HG02884 (cell line): ENCODE data around the gene ARHGAP31.
"Not testable (repeated sequence)": the region's sequence is repeated elsewhere in the genome, so short reads cannot be mapped to it uniquely, and the experiment has no call there.

Experiments used
- ATAC-seq: cut with Tn5 transposase; IDR thresholded peaks from one replicate; pipeline ENCODE4 v1.9.1; 2021; ENCODE audit warnings: mild to moderate bottlenecking, moderate library complexity; ENCODE audit not compliant: unreplicated experiment

ARHGAP31 gene

DNA sequence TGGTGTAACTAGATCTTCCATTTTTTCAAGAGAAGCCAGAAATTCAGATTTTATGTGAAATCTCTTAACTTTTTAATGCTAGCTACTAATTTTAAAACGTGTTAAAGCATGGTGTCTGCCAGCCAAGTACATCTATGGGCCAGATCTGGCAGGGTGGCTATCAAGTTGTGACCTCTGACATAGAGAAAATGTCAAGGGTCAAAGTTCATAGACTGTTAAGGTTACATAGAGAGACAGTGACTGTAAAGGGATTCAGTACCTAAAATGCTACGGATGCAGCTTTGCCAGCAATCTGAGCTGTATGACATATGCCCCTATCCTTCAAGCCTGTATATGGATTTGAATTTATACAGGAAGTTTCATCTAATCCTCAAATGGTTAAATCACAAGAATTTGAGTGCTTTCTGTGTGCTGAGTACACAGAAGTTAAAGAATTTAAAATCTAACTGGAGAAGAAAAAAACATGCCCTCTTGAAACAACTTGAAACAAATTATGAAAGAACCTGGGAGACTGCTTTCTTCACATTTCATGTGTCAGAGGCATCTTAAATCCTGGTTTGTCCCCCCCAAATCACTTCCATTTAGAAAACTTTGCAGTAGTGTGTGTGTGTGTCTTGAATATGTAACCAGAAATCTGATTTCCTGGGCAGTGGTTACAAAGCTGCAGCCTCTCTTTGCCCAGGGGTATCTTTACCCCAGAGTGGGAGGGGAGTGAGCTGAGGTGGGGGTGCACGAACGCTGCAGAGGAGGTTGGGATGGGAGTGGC is 895 bp upstream of the ARHGAP31 start:
- no peak for ATAC-seq

DNA sequence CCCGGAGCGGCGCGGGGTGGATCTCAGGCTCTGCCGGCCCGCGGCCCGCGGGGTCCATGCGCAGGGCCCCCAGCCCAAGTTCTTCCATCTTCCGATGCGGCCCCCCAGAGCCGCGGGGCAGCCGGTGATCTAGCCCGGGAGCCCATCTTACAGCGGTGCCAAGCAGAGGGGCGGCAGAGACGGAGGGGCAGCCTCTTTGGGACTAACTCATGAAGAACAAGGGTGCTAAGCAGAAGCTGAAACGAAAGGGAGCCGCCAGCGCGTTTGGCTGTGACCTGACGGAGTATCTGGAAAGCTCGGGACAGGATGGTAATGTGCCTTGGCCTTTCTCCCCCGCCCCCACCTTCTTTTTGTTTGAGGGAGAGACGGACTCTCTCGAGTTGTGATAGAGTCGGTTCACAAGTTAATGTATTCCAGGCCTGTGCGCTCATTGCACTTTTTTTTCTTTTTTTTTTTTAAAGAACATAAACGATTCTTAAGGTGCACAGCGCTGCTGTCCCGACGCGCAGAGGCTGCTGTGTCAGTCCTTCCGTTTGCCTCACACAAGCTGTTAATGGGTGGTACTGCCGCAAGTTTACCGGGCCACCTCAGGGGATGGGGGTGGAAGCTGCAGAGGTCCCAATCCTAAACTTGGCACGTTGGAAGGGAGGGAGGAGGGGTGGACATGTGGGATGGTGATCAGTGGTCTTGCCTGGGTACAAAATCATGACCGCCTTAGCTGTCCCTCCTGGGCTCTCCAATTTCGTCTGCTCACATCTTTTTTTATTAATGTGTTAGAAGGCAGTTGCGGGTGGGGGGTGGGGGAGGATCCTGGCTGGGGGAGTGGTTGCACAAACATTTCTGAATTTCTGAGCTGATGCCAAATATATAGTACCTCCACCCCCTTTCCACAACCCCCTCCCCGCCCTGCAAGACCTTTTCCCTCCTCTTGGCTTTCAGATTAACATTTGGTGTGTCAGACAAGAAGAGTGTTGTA is 801 bp downstream of the ARHGAP31 start:
- ATAC-seq = peak; percentile 29

DNA sequence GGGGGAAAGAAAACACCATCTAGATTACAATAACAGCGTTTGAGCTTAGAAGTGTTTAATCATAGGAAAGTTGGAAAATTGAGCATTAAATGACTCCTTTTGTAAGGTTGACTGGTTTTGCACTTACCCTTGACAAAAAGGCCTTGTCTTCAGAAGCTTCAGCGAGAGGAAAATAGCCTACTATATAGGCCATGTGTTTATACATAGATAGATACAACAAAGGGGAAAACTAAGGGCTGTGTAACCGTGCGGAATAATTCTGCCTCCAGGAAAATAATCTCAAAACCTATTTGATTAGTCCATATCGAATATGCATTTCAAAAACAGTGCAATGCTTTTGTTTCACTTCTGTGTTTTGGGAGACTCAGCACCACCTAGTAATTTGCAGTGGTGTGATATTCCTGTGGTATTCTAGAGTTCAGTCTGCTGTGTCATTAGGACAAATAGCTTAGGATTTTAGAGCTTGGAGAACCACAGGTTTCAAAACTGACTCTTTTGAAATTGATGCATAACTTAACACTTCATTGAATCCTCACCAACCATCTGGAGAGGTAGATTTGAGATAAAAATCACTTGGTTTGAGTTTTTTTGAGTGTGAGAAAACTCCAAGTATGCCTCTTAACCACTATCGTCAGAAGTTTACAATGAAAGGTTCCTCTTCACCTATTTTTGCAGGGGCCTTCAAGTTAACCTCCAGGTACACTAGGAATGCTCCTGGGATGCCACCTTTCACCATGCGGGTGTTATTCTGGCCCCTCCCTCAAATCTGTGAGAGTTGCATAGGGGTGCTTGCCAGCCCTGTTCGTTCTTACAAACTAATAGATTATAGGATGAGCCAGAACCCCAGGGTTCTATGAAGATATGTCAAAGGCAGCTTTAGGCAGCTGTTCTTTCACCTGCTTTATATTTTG is 1.9 kb downstream of the ARHGAP31 start:
- ATAC-seq = no peak

DNA sequence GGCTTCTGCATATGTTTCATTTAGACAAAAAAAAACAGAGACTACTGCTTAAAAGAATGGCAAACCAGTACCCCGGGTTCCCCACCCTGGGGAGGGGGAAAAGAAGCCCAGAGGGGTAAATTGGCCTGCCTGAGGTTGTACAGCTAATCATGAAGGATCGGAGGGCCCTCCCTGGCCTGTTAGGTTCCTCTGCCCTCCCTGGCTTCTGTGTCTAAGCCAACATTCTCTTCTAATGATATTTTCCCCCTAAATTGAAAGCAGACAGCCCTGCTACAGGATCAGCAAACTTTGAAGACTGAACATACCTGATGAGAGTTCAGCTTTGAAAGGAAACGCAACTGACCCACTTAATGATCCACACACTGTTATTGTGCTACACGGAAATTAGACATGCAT is 2.5 kb downstream of the ARHGAP31 start:
- ATAC-seq = no peak

DNA sequence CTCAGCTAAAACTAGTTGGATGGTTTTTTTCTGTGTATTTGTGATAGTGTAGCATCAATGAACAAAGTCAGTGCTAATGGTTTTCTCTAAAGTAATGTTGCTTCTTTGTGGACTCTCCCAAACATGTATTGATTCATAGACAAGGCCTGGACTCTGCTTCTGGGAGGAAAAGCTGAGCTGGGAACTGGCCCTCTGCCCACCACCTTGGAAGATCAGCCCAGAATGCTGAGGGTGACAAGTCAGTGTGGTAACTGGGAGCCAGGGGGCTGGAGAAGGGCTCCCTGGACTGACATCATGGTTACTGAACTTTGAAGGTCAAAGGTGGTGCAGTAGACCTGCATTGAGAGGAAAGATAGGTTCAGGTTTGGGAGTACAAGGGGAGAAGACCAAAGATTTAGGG is 3.0 kb downstream of the ARHGAP31 start:
- ATAC-seq = no peak

DNA sequence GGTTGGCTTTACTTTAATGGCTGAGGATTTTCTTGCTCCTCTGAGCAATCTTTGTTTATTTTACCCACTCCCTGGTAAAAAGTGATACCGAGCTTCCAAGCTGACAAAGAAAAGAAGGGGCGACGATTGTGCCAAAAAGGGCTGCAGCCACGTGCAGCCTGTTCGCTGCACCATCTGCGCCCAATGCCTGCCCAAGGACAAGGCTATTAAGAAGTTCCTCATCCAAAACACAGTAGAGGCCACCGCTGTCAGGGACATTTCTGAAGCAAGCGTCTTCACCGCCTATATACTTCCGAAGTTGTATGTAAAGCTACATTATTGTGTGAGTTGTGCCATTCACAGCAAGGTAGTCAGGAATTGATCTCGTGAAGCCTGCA is 4.4 kb downstream of the ARHGAP31 start:
- no peak for ATAC-seq

DNA sequence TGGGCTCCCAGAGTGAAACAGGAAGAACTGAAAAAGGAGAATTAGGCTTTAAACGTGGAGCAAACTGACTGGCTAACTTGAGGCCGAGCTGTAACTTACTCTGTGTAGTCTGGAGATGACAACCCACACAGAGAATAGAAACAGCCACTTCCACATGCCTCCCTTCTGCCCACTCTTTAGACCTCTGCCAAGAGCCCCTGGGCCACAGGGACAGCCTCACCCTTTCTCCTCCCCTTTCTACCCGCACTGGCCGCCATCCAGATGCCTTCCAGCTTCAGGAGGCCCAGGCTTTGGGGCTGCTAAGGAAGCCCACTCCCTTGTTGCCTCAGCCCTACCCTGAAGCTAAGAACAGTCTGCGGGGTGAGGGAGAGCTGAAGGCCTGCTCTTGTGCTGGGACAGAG is 6.8 kb downstream of the ARHGAP31 start:
- no peak for ATAC-seq

DNA sequence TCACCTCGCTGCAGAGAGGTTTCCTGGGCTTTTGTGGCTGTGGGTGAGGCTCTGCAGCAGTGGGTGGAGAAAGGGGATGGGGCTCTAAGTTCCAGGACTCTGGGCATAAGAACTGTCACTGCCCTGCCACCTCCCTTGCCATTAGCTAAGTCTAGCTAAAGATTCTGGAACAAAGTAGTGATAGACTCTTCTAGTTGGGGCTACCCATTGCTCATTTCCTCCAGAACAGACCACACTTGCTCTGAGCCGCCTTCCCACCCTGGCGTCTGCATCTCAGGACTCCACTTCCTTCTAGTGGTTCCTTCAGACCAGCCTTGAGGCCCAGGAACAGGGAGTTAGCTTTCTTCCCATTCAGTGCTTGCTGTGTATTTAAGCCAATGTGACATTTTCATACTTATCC is 7.5 kb downstream of the ARHGAP31 start:
- no peak for ATAC-seq

DNA sequence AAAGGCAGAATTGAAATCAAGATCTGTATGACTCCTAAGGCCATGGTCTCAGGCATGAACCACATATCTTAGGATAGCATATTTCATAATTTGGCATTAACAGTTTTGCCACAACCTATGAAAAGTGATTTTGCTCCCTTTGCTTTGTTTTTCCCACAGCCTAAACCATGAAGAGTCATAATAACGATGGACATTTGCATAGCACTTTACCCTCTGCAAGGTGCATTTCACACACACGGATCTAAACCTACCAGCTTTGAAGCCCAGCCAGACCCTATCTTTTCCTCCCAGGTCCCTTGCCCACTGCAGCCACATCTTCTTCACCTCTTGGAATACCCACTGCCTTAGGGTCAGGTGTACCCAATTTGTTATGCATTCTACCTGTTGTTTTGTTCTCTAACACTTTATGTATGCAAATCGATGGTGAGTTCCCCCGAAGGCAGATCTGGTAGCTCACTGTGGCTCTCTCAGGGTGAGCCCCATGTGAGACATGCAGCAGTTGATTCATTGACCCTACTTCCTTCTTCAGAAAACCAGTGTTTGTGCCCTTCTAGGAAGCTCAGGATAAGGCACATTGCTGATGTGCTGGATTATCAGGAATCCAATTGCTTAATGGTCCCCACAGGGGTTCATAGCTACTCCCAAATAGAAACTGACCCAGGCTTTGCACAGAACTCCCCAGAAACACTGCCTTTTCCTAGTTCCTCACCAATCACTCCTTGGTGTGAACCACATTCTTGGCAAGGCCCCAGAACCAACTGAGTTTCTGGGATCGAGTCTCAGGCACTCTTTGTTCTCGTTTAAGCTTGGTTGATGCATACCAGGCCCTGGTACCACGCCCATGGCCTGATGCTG is 8.7 kb downstream of the ARHGAP31 start:
- peak; percentile 64 for ATAC-seq

DNA sequence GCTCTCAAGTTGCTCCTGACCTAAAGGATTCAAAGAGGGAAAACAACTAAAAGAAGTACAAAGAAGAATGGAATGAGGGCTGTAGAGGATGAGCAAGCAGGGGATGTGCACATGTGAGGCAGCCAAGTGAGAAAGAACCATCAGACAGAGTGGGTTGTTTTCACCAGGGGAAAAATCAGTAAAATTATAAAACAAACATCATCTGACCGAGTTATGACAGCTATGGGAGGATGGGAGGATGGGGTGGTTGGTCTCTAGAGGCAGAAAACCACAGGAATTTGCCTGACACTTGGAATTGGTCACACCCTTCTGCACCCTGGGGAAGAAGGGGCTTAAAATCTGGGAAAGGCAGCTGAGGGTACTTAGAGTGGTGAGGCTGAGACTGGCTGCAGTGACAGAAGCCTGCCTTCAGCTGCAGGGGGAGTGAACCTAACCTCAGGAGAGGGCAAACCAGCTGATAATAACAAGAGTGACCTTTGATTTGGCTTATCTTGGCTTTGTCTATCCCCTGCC is 10.1 kb downstream of the ARHGAP31 start:
- no peak for ATAC-seq

DNA sequence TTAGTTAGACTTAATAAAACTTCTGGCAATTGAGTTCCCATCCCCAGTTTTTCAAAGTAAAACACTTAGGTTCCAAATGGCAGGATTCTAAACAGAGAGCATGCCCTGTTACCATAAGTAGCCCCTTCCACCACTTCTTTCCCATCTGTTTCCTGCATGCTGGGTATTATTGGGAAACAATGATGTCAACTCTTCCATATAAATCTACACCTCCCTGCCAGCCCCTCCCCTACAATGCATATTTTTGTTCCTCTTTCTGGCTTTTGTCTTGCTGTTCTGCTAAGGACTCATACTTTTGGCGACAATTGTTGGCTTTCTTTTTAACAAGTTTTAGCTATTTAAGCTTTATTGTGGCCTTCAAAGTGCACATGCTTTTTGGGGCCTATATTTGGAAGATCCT is 11.1 kb downstream of the ARHGAP31 start:
- ATAC-seq = no peak

DNA sequence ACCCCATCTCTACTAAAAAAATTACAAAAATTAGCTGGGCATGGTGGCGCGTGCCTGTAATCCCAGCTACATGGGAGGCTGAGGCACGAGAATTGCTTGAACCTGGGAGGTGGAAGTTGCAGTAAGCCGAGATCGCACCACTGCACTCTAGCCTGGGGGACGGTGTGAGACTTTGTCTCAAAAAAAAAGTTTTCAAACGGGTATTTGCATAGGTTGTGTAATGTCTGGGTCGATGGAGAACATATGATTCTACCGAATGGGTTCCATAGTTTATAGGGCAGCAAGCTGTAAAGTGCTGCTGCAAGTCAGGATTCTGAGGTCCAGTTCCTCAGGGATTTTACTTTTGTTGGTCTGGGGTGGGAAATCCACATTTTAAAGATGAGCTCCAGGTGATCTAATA is 12.2 kb downstream of the ARHGAP31 start:
- not testable (repeated sequence) for ATAC-seq

DNA sequence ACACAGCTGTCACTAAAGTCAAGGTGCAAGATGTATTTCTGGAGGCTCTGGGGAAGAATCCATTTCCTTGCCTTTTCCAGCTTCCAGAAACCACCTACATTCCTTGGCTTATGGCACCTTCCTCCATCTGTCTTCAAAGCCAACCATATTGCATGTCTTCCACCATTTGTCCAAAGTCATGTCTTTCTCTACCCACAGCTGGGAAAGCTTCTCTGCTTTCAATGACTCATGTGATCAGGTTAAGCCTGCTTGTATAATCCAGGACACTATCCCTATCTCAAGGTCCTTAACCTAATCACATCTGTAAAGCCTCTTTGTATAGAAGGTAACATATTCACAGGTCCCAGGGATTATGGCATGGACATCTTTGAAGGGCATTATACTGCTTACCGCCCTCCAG is 14.2 kb downstream of the ARHGAP31 start:
- no peak for ATAC-seq

DNA sequence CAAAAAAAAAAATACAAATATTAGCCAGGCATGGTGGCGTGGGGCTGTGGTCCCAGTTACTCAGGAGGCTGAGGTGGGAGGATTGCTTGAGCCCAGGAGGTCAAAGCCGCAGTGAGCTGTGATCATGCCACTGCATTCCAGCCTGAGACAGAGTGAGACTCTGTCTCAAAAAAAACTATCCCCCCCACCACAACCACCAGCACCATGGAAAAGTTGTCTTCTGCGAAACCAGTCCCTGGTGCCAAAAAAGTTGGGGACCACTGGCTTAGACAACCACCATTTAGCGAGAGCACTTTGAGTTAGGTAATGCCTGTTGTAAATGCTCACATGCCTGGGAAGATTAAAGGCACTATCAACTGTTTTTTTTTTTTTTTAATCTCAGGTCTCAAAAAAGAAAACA is 15.4 kb downstream of the ARHGAP31 start:
- no peak for ATAC-seq

DNA sequence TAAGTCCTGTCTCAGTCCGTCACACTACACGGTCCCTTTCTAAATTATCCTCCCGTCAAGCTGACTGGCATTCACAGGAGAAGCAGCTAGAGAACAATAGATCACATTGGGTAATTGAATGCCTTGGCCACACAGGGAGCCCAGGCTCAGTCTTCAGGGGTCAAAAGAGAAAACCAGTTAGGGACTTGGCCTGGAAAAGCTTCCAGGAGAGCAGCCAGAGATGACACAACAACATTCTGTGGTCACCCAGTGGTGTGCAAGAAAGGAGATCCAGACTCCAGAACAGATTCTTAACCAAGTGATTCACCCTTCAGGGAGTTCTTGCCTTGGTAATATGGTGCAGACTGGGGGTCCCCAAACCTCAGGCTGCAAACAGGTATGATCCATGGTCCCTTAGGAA is 15.9 kb downstream of the ARHGAP31 start:
- ATAC-seq = no peak

DNA sequence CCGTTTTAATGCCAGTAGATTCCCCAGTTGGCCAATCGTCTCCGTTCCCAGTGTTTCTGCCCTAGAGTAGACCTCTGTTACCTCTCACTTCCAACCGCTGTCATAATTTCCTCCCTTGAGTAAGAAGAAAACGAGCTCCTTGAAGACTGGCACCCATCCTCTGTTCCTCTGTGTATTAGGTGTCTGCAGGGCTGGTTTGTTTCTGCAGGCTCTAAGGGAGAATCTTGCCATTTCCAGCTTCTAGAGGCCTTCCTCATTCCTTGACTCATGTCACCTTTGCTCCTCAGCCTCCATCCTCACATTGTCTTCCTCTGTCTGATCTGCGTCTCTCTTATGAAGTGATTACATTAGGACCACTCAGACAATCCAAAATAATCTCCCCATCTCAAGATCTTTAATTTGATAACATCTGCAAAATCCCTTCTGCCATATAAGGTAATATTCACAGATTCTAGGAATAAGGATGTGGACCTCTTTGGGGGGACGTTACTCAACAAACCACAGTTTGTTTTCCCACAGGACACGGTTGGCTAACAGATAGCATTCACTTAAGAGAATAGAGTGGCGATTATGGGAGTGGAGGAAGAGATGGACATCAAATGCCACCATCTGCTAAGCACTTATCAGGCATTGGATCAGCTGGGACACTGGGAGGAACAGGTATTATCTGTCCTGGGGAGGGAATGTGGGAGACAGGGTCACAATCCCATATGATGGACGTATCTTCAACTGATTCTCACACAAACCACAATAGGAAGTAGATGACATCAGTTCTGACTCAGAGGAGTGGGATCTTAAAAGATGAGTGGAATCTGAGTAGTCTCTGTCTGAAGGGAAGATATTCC is 17.1 kb downstream of the ARHGAP31 start:
- no peak for ATAC-seq

DNA sequence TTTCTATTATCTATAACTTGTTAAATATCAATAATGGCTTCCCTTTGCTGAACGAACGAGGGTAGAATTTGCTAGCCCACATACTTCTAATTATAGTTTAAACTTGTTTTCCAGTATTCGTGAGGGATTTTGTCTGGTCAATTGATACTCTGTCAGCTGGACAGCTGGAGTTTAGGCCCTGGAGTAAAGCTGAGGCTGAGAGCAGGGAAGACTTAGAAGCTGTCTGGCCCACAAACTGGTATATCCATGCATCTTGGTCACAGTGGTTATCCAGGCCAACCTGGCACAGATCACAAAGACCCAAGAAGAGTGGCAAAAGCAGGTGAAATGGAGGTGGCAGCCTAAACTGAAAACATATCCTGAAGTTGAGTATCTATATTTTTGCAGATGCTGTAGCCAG is 19.3 kb downstream of the ARHGAP31 start:
- ATAC-seq = no peak

DNA sequence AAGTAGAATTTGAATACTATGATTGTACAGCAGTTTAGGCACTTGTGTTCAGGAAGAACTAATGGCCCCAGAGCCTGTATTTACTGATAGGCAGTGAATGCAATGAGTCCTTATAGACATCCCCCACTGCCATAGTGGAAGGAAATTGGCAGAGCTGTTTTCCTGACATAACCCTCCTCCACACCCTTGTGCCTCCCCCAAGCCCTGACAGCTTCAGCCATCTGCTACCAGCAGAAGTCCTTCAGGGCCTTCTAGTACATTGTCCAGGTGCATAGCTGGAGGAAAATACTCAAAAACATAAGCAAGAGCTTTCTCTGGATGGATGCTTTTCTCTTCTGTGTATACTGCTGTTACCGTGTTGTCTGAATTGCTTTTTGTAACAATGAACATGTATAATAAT is 20.6 kb downstream of the ARHGAP31 start:
- no peak for ATAC-seq
